IMR-90 (cell line): ENCODE results near the gene MAGED4.

Source experiments
- BHLHE40 ChIP-seq: fragments of 150-350 bp; IDR thresholded peaks from 2 replicates; pipeline ENCODE4 v1.6.1; 2016; ENCODE audit warnings: mild to moderate bottlenecking, low read depth, low read length
- CEBPB ChIP-seq: IDR thresholded peaks from 2 replicates; pipeline ENCODE4 v1.6.1; 2012; ENCODE audit warnings: low read depth, low read length, improper control_type of control experiment
- CTCF ChIP-seq: conservative IDR thresholded peaks from 2 replicates; pipeline ENCODE4 v1.5.1; 2012; ENCODE audit warnings: mild to moderate bottlenecking, low read depth, low read length, improper control_type of control experiment
- FOS ChIP-seq: fragments of 150-350 bp; IDR thresholded peaks from 2 replicates; pipeline ENCODE4 v1.6.1; 2016; ENCODE audit warnings: low read depth, low read length
- MXI1 ChIP-seq: IDR thresholded peaks from 2 replicates; pipeline ENCODE4 v1.6.1; 2012; ENCODE audit warnings: low read depth, mild to moderate bottlenecking, low read length, moderate library complexity, borderline replicate concordance
- NFE2L2 ChIP-seq: fragments of 150-350 bp; IDR thresholded peaks from 2 replicates; pipeline ENCODE4 v1.6.1; 2016; ENCODE audit warnings: low read depth, mild to moderate bottlenecking, low read length
- POLR2A ChIP-seq: IDR thresholded peaks from 2 replicates; pipeline ENCODE4 v1.6.1; 2012; ENCODE audit warnings: mild to moderate bottlenecking, low read depth, low read length
- RAD21 ChIP-seq: IDR thresholded peaks from 2 replicates; pipeline ENCODE4 v1.6.1; 2012; ENCODE audit warnings: low read length, improper control_type of control experiment
- RCOR1 ChIP-seq: IDR thresholded peaks from 2 replicates; pipeline ENCODE4 v1.6.1; 2012; ENCODE audit warnings: mild to moderate bottlenecking, low read length, improper control_type of control experiment; ENCODE audit not compliant: insufficient replicate concordance
- RFX5 ChIP-seq: IDR thresholded peaks from 2 replicates; pipeline ENCODE4 v1.8.0; 2012; ENCODE audit warnings: low read depth, mild to moderate bottlenecking, low read length, moderate library complexity
- USF2 ChIP-seq: fragments of 150-350 bp; IDR thresholded peaks from 2 replicates; pipeline ENCODE4 v1.6.1; 2017; ENCODE audit warnings: mild to moderate bottlenecking, antibody characterized with exemption, low read length, low read depth

- TF ChIP-seq CTCF (no peak), USF2 (no peak), POLR2A (no peak), BHLHE40 (no peak), FOS (no peak), CEBPB (no peak), MXI1 (no peak), RCOR1 (no peak), RFX5 (no peak), NFE2L2 (no peak), RAD21 (no peak)
Observed at GRCh38 chrX:52216541-52216940, 31.9 kb downstream of the MAGED4 start.
